HG03558 (cell line): ENCODE measurements around the gene TEX2.

Source experiments
- ATAC-seq: cut with Tn5 transposase; IDR thresholded peaks from one replicate; pipeline ENCODE4 v1.9.1; 2021; ENCODE audit warnings: moderate number of reproducible peaks; ENCODE audit not compliant: unreplicated experiment; ENCODE audit errors: extremely low read depth

Gene TEX2

GRCh38 chr17:64165347-64165746 is 97.7 kb downstream of the TEX2 start:
- ATAC-seq = no peak

GRCh38 chr17:64164596-64165285 is 98.3 kb downstream of the TEX2 start:
- ATAC-seq = no peak

GRCh38 chr17:64163468-64163867 is 99.6 kb downstream of the TEX2 start:
- ATAC-seq = no peak

GRCh38 chr17:64162554-64162953 is 100.5 kb downstream of the TEX2 start:
- ATAC-seq = no peak

GRCh38 chr17:64161380-64162176 is 101.5 kb downstream of the TEX2 start:
- ATAC-seq = no peak

GRCh38 chr17:64160378-64160777 is 102.7 kb downstream of the TEX2 start:
- no peak for ATAC-seq

GRCh38 chr17:64158831-64159590 is 104.0 kb downstream of the TEX2 start:
- no peak for ATAC-seq

- no peak for ATAC-seq
Observed at GRCh38 chr17:64158406-64158805, 104.7 kb downstream of the TEX2 start.

GRCh38 chr17:64157669-64158180 is 105.3 kb downstream of the TEX2 start:
- ATAC-seq = no peak

GRCh38 chr17:64156670-64157069 is 106.4 kb downstream of the TEX2 start:
- no peak for ATAC-seq

- ATAC-seq = no peak
Observed at GRCh38 chr17:64155751-64156544, 107.1 kb downstream of the TEX2 start.

GRCh38 chr17:64155129-64155528 is 107.9 kb downstream of the TEX2 start:
- no peak for ATAC-seq

- ATAC-seq = no peak
Observed at GRCh38 chr17:64154717-64155116, 108.3 kb downstream of the TEX2 start.

GRCh38 chr17:64154313-64154695 is 108.8 kb downstream of the TEX2 start:
- no peak for ATAC-seq

GRCh38 chr17:64153565-64154312 is 109.3 kb downstream of the TEX2 start:
- ATAC-seq = no peak

- no peak for ATAC-seq
Observed at GRCh38 chr17:64152428-64153125, 110.5 kb downstream of the TEX2 start.

GRCh38 chr17:64151016-64151368 is 112.1 kb downstream of the TEX2 start:
- no peak for ATAC-seq

- no peak for ATAC-seq
Observed at GRCh38 chr17:64150237-64151015, 112.6 kb downstream of the TEX2 start.
